ENCODE measurements around the gene FAT2.

DNA sequence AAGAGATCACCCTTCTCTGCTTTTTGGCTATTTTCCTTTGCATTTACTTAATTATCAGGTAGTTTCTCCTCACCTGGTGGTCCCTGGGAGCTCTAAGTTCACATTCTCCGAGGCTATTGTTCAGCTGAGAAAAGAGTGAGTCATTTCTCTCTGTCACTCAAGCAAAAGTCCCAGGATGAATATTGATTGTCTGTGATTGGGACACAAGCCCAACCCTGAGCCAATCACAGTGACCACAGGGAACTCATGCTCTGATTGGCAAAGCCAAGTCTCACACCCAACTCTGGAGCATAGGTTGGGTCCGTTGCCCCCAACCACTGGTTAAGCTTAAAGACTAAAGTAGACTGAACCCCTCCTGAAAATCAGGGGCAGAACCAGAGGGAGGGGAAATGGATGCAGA is 27.8 kb upstream of the FAT2 start:
- TF ChIP-seq POLR2A (IDR thresholded peaks at IDR 0.05; ENCODE audit: low read depth, low read length) (no peak), POLR2AphosphoS5 (IDR thresholded peaks at IDR 0.05; ENCODE audit: low read depth, low read length) (no peak), TAF1 (IDR thresholded peaks at IDR 0.05; ENCODE audit: borderline replicate concordance, low read depth, low read length) (no peak)
